Measurements from ENCODE around the gene MVP. TPM values are rescaled to one million over a fixed set of nuclear protein-coding genes. Genes with fewer than 3 reads are reported as not detected.
"Not testable (repeated sequence)": the region's sequence is repeated elsewhere in the genome, so short reads cannot be mapped to it uniquely, and the experiment has no call there.

Gene MVP
- total RNA-seq, 1 donor from 2014 or later, result 222 TPM

DNA sequence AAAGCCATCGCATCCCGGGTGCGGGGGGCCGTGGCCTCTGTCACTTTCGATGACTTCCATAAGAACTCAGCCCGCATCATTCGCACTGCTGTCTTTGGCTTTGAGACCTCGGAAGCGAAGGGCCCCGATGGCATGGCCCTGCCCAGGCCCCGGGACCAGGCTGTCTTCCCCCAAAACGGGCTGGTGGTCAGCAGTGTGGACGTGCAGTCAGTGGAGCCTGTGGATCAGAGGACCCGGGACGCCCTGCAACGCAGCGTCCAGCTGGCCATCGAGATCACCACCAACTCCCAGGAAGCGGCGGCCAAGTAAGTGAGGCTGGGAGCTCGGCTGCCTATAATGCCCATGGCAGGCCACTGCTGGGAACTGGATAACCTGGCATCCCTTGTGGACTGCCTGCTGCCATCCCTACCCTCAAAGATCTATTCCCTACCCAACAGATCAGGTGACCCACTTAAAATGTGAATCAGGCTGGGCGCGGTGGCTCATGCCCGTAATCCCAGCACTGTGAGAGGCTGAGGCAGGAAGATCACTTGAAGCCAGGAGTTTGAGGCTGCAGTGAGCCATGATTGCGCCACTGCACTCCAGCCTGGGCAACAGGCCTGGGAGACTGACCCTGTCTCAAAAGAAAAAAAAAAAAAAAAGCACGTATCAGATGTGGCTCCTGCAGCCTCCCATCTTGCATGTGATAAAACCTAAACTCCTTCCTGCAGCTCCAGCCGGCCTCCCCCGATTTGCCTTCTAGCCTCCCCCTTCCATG lies 24.5 kb downstream of the MVP start:
- DNase-seq, result no peak

DNA sequence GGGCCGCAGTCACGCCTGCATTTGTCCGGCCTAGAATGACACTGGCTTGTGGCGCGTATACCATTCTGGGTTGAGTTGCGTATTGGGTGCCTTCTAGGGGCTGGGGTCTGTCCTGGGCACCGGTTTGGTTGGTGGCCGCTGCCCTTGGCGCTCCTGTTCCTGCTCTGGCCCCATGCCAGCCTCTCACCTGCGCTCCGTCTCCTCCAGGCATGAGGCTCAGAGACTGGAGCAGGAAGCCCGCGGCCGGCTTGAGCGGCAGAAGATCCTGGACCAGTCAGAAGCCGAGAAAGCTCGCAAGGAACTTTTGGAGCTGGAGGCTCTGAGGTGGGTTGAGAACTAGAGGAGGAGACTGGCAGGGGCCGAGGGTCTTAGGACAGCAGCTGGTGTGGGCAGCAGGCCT lies 25.4 kb downstream of the MVP start:
- no peak for DNase-seq

DNA sequence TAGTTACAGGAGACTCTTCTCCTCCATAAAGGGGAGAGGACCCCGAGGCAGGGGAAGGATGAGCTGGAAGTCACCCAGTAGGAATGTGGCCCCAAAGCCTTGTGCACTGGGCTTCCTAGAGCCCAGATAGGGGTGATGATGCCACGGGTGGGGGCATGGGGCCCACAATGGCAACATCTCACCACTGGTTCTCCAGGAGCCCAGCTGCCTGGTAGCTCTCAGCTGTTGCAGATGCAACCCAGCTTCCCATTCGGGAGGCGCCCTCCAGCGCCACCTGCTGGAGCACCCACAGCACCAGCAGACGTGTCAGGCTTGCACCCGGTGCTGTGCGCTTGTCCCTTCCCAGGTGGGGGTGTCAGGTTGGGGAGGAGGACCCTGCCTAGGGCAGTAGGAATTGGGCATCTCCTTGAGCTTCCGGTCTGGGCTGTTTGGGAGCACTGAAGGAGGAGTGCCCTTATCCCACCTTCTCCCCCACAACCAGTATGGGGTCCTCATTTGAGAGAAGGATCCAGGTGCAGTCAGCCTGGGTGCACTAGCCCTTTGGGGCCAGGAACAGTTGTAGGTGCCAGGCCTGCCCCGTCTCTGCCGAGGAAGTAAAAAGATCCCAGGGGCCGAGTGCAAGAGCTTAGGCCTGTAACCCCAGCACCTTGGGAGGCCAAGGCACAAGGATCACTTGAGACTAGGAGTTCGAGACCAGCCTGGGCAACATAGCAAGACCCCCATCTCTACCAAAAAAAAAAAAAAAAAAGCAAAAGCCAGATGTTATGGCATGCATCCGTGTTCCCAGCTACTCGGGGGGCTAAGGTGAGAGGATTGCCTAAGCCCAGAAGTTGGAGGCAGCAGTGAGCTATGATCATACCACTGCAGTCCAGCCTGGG lies 28.4 kb downstream of the MVP start:
- peak; percentile 83 for DNase-seq

DNA sequence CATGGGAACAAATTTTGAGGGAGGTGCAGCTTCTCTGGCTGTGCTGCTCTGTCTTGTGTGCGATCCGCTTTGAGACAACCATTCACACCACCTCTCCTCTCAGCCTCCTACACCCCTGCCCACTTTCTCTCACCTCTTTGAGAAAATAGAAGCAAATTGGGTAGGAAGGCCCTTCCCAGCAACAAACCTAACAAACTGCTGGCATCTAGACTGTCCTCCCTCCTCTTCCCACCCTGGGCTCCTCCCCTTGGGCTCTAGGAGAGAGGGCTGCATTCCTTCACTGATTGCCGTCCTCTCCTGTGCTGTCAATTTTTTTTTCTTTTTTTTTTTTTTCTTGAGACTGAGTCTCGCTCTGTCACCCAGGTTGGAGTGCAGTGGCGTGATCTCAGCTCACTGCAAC lies 29.2 kb downstream of the MVP start:
- DNase-seq, result no peak

DNA sequence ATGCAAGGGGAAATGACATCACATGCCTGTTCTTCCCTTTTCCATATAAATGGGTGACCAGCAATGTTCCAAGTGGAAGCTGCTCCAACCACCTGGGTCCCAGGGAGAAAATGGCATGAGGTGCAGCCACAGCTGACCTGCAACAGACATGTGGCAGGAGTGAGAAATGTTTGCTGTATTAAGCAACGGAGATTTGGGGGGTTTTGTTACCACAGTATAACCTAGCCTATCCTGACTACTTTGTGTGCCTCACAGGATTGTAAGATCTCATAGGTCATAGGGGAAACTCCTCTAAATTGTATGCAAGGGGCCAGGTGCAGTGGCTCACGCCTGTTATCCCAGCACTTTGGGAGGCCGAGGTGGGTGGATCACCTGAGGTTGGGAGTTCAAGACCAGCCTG lies 30.7 kb downstream of the MVP start:
- DNase-seq, result no peak

DNA sequence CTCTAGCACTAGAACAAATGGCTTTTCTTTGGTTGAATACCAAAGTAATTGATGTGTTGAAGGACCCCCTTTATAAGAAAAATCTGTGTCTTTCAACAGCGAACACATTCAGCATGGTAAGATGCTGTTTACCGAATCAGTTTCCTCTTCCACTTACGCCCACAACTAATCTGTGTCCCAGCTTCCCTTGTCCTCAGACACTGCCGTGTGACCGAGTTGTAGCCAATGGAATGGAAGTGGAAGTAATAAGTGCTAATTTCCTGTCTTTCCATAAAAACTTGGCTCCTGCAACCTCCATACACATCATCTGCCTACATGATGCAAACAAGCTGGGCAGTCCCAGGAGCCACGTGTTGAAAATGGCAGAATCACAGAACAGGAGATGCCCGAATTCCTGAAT lies 32.4 kb downstream of the MVP start:
- DNase-seq, result peak; percentile 95

DNA sequence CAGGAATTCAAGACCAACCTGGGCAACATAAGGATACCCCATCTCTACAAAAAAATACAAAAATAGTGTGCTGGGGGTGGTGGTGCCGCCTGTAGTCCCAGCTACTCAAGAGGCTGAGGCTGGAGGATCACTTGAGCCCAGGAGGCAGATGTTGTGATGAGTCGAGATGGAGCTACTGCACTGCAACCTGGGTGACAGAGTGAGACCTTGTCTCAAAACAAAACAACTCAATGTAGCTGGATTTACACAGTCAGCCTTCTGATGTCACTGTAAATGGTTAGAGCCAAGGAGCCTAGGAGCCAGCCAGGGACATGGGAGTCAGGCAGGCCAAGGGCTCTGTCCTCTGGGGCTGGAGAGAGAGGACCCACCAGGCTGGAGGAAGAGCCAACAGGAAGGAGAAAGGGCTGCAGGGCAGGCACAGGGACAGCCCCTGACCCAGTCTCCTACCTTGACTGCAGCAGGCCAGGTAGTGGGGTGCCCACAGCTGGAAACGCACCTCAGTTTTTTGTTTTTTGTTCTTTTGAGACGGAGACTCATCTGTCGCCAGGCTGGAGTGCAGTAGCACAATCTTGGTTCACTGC lies 34.3 kb downstream of the MVP start:
- DNase-seq, result no peak

DNA sequence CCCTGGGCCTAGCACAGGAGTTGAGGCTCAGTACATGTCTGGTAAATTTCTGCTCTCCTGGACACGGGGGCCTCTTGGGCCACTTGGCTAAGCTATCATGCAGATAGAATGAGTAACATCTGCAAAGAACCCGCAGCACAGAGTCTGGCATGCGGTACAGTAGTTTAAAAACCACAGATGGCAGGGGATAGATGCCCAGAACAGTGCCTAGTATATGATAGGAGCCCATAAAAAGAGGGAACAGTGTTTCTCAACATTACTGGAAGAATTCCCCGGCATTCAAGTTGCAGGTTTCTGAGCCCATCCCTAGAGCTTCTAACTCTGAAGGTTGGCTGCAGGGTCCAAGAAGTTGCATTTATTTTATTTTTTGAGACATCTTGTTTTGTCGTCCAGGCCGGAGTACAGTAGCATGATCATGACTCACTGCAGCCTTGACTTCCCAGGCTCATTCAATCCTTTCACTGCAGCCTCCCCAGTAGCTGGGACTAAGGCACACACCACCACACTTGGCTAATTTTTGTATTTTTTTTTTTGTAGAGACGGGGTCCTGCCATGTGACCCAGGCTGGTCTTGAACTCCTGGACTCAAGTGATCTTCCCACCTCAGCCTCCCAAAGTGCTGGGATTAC lies 37.0 kb downstream of the MVP start:
- no peak for DNase-seq

DNA sequence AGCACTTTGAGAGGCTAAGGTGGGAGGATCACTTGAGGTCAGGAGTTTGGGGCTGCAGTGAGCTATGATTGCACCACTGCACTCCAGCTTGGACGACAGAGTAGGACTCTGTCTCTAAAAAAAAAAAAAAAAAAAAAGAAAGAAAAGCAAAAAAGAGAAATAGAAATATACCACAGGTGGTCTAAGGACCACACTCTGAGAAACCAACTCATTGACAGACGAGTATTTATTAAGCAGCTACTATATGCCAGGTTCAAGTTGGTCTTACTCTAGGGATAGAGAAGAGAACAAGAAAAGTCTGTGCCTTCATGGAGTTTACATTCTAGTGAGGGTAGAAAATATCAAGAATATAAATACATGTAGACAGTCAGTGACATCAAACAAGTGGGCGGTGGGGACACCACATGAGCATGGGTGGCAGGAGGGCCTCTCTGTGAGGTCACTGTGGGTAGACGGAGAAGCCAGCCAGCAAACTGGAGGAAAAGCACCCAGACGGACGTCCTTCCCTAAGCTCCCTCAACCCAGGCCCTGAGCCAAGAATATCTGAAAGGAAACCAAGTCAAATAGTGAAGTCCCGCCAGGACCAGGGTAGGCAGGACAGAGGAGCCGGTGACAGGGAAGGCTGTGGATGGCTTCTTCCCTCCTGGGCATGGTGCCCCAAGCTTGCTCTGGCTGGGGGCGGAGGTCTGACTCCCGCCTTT lies 38.0 kb downstream of the MVP start:
- DNase-seq, result no peak

DNA sequence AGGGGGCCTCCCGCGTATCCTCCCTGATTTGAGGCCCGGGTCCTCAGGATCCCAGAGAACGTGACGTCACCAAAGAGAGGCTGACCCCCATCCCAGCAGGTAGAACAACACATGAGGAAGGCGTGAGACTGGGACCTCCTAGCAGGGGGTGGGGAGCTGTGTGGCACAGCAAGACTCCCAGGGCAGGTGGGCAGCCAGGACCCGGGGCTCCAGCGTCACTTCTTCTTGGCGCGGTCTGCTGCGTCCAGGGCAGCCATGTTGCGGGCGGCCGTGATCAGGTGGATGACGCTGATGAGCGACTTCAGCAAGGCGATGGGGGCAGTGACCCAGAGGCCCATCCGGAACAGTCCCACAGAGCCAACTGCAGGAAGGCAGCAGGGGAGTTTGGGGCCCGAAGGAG lies 38.7 kb downstream of the MVP start:
- no peak for DNase-seq

DNA sequence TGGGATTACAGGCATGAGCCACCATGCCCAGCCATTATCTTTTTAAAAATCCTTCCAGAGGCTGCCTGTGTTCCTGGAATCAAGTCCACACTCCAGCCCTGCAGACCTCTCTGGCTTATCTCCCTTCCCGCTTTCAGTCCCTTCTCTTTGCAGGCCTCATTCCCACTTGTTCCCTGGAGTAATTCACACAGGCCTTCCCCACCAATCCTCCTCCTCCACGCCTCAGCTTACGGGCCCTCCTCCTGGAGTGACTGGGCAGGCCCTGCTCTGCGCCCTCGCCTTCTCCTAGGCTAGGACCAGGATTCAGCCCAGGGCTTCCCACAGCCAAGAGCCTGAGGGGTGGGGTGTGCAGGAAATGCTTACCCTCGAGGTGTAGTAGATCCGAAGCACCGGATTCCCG lies 40.0 kb downstream of the MVP start:
- DNase-seq, result no peak

DNA sequence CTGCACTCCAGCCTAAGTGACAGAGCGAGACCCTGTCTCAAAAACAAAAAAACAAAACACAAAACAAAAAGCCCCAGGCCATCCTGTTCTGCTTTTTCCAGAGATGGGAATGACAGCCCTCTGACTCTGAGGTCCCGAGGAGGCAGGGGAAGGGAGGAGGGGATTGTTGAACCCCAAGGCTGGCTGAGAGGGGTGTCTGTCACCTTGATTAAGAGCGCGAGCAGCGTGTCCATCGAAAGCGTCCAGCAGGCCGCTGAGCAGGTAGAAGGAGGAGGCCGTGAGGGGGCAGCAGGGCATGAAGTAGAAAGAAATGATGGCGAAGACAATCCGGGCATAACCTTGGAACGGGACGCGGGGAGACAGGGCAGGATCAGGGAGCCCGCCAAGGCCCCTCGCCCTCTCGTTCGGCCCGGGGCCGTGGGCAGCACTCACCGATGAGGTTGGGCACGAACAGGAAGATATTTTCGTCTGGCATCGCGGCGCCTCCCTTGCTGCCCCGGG lies 42.2 kb downstream of the MVP start:
- DNase-seq, result peak; percentile 57

DNA sequence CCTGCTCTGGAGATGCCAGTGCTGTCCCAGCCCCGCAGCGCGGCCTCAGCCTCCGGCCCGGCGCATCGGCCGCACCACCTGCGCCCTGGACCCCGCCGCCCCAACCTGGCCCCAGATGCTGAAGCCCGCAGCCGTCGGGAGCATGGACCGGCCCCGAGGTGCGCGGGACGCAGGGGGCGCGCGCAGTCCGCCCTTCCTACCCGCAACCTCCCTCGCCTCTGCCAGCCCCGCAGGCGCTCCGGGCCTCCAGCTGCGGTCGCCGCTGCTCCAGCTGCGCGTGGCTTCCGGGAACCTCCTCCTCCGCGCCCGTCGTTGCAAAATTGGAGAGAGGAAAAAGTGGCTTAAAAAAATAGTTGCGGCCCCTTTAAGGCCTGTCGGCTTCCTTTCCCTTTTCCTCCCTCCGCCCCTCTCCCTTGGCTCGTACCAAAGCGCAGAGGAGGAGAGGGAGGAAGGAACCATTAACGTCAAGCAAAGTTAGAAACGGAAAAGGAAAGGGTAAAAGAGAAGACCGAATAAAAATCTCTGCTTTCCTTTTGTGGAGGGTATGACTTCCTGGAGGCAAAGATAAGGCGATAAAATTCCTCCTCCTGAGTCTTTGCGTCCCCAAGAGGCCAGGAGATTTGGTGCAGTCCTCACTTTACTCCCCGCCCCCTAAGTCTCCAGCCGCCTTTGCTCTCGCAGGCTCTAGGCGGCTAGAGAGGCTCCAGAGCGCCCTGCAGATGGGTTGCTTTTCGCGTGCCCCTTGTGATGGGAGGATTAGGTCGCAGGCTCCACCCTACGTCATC lies 42.8 kb downstream of the MVP start, which contains the start of gene CDIPT:
CDIPT (minus strand) TSS at position 343 of the 785 bp plus-strand sequence. CDS start 369 bp downstream, outside the sequence.
- peak; percentile 99 for DNase-seq

DNA sequence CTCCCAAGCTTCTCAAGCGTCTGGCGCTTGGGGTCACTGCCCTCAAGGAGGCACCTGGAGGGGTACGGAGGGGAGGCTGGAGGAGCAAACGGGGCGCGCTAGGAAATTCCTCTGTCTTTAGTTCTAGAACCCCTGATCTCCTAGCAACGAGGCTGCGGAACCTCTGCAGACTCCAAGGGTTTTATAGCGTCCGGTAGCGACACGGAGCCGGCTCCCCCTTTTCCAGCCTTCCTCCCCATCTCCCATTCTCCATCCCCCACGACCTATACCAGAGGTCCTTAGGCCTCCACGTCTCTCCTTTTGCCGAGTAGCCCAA lies 43.4 kb downstream of the MVP start:
- no peak for DNase-seq

DNA sequence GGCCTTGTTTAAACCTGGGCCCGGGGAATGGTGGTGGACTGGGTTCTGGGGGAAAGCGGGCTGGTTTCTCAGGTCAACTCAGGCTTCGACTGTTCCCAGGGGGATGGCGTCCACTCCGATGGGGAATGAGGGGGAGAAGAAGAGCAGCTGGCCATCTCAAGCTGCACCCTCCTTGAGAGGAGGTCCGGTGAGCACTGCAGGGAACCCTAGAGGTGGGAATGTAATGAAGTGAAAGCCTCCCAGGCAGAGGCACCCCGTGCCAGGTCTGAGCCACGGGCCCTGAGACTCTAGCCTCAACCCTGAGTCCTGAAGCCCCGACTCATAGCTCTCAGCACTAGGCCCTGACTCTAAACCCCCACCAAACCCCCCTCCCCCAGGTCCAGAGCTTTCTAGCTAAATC lies 43.9 kb downstream of the MVP start:
- no peak for DNase-seq

DNA sequence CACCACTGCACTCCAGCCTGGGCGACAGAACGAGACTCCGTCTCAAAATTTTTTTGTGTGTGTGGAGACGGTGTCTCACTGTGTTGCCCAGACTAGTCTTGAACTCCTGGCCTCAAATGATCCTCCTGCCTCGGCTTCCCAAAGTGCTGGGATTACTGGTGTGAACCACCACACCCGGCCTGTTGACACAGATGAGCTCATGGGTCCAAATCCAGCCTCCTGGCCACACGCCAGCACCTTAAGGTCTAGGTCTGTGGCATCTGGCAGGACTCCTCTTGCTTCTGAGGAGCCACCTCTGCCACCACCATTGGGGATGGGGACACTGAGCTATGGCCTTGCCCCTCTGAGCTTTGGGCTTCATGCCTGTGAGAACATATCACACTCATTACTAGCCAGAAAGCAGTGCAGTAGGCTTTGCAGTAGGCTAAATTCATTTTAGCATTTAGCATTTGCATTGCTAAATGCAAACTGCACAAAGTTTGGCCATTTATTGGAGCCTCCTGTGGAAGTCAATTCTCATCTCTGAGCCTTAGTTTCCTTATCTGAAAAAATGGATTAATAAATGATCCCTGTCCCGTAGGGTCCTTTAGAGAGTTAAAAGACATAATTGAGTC lies 48.2 kb downstream of the MVP start:
- DNase-seq, result no peak

DNA sequence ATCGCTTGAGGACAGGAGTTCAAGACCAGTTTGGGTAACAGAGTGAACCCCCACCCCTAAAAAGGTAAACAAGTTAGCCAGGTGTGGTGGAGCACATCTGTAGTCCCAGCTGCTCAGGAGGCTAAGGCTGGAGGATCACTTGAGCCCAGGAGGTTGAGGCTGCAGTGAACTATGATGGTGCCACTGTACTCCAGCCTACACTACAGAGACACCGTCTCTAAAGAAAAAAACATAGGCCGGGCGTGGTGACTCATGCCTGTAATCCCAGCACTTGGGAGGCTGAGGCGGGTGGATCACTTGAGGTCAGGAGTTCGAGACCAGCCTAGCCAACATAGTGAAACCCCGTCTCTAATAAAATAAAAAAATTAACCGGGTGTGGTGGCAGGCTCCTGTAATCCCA lies 48.8 kb downstream of the MVP start:
- DNase-seq, result not testable (repeated sequence)

DNA sequence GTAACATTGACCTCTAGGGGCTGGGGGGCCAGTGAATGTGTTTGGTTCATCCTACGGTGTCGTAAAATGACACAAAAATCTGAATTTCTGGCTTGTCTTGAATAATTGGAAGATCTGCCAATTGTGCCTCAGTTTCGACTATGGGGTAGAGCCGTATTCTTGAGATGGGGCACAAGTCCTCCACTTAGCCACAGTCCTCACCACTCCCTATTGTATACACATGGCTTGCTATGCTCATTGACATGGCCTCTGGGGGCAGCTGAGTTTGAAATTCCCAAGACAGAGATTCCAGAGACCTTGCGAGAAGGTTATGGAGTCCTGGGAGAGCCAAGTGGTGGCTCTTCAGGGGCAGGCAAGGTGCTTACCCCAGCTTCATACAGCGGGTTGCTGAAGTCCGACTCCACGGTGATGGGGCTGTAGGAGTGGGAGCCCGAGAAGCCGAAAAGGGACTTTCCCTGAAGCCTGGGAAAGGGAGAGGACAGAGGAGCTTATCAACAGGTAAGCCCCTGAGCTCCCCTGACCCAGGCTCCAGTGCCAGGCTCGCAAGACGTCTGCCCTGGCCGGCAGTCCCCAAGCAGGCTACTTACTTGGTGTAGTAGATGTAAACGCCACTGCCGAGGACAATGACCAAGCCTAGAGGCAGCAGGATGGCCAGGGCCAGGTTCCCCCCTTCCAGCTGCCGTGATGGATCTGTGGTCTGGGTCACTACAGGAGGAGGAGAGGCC lies 51.7 kb downstream of the MVP start:
- DNase-seq, result no peak

DNA sequence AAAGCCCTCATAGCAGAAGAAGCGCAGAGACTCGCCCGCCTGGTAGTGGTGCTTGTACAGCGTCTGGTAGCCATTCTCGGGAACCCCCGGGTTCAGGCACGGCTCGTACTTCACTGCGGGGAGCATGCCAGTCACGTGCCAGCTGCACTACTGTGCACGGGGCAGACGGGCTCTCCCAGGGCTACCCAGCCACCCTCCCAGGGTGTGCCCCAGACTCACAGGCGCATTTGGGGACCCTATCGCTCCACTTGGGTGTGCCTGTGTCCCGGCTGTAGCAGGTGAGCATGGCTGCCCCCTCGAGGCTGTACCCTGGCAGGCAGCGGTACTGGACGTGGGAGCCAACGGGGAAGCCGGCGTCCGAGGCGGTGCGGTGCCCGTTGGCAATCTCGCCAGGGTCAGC lies 53.1 kb downstream of the MVP start:
- DNase-seq, result no peak

DNA sequence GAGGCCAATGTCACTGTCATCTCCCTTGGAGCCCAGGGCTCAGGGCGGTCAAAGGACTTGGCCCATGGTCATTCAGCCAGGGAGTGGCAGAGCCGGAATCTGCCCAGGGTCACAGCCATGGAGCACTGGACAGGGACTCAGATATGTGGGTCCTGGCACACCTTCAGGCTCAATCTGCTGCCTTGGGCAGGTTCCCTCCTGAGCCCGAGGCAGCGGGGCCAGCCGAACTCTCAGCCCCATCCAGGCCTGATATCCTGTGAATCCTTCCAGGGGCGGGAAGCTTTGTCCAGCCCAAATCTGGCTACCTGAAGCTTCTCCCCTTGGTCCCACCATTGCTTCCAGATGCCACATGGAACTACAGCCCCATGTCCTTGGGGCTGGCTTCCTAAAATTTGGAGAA lies 54.9 kb downstream of the MVP start:
- no peak for DNase-seq

DNA sequence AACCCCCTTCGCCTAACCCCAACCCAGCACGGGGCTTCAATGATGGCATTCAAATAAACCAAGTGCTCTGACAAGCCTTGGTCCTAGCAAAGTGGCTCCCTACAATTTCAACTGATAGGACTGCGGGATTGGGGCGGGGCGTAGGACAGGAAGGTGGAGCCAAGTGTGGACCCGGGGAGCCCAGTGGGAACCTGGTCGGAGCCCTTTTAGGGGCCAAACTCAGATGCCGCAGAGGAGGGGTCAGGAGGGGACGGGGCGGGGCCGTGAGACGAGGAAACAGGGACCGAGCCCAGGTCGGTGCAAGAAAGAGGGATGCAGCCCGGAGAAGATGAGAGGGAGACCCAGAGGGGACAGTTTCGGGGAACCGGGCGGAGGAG lies 55.9 kb downstream of the MVP start:
- no peak for DNase-seq

All from dermis blood vessel endothelial cell (primary cell).